Activated CD8-positive, alpha-beta memory T cell treated with anti-CD3 and anti-CD28 coated beads, Interleukin-2, amount 50 U/mL, for 1 hour (primary cell): ENCODE measurements around the gene BBS10.
"Not testable (repeated sequence)": the region's sequence is repeated elsewhere in the genome, so short reads cannot be mapped to it uniquely, and the experiment has no call there.

Experiments used
- DNase-seq: peaks from one replicate; pipeline ENCODE4 v3.0.0-alpha.2; 2020; ENCODE audit errors: extremely low read depth

BBS10 gene

GRCh38 chr12:76329606-76330005, 18.6 kb downstream of the BBS10 start:
- no peak for DNase-seq

- DNase-seq: no peak
Measured at GRCh38 chr12:76329159-76329558, 19.1 kb downstream of the BBS10 start.

GRCh38 chr12:76319595-76320319, 28.5 kb downstream of the BBS10 start:
- not testable (repeated sequence) for DNase-seq

GRCh38 chr12:76318773-76319594, 29.2 kb downstream of the BBS10 start:
- no peak for DNase-seq

GRCh38 chr12:76317976-76318375, 30.2 kb downstream of the BBS10 start:
- no peak for DNase-seq

GRCh38 chr12:76316468-76316867, 31.7 kb downstream of the BBS10 start:
- no peak for DNase-seq

- no peak for DNase-seq
Measured at GRCh38 chr12:76313299-76313698, 34.9 kb downstream of the BBS10 start.

- DNase-seq: no peak
Measured at GRCh38 chr12:76312315-76312714, 35.9 kb downstream of the BBS10 start.

GRCh38 chr12:76311796-76312195, 36.4 kb downstream of the BBS10 start:
- DNase-seq: no peak

- no peak for DNase-seq
Measured at GRCh38 chr12:76310110-76310509, 38.1 kb downstream of the BBS10 start.

GRCh38 chr12:76308866-76309265, 39.3 kb downstream of the BBS10 start:
- DNase-seq: no peak

GRCh38 chr12:76307083-76307482, 41.1 kb downstream of the BBS10 start:
- DNase-seq: no peak

GRCh38 chr12:76303989-76304460, 44.2 kb downstream of the BBS10 start:
- no peak for DNase-seq

- no peak for DNase-seq
Measured at GRCh38 chr12:76303365-76303764, 44.9 kb downstream of the BBS10 start.

- DNase-seq: no peak
Measured at GRCh38 chr12:76300297-76300665, 47.9 kb downstream of the BBS10 start.

- no peak for DNase-seq
Measured at GRCh38 chr12:76299536-76300296, 48.5 kb downstream of the BBS10 start.
